Psoas muscle (tissue), 8 donors: ENCODE measurements around the gene OCRL. TPM values are rescaled to one million over a fixed set of nuclear protein-coding genes. Genes with fewer than 3 reads are reported as not detected.

Source experiments
- ATAC-seq, 4 donors: fragments of 200-7000 bp; cut with Tn5 transposase; one replicate each; pipeline ENCODE4 v1.9.1; 2020; ENCODE audit warnings: moderate library complexity in 3 of 4, mild to moderate bottlenecking in 2 of 4
- DNase-seq, 2 donors: peaks; one replicate each; pipeline ENCODE4 v3.0.0-alpha.2; 2020
- H3K27ac ChIP-seq: fragments of 200-600 bp; one replicate; pipeline ENCODE4 v1.8.0; 2022
- H3K27me3 ChIP-seq, 3 donors: fragments of 200-600 bp in 1 of 3; one replicate each; pipeline versions ENCODE4 v1.6.1 to v1.8.0; 2013 to 2022; ENCODE audit warnings: low read length in 2 of 3, mild to moderate bottlenecking in 2 of 3, moderate library complexity in 1 of 3; ENCODE audit not compliant: insufficient read depth in 3 of 3
- H3K36me3 ChIP-seq, 2 donors: fragments of 200-600 bp in 1 of 2; one replicate each; pipeline versions ENCODE4 v1.6.1 to v1.8.0; 2013 to 2022; ENCODE audit warnings: low read depth in 1 of 2, mild to moderate bottlenecking in 1 of 2, moderate library complexity in 1 of 2; ENCODE audit not compliant: insufficient read depth in 1 of 2
- H3K4me1 ChIP-seq: fragments of 200-600 bp; one replicate; pipeline ENCODE4 v1.8.0; 2022
- H3K4me3 ChIP-seq: fragments of 200-600 bp; one replicate; pipeline ENCODE4 v1.8.0; 2022; ENCODE audit warnings: mild to moderate bottlenecking
- H3K9me3 ChIP-seq: fragments of 200-600 bp; one replicate; pipeline ENCODE4 v1.8.0; 2022
- WGBS, 3 donors: extraction: QIAGEN DNeasy Blood & Tissue Kit; methylation state at CpG; one replicate each; pipeline versions ENCODE4 v1.1.6 to v1.1.7; 2013; 5-methylcytosine and 5-hydroxymethylcytosine counted together
- intact Hi-C, 2 donors: fragments of 100-400 bp; cut with DNase I; formaldehyde crosslinking; loops; one replicate each; pipeline versions ENCODE4 v1.11.0 to v1.14.2; 2022
- polyA plus RNA-seq, 3 donors: library from polyadenylated mRNA; stranded (reverse); fragments of 200-250 nt; gene quantifications; one replicate each; pipeline ENCODE4 v1.2.3, GENCODE V29; 2013
- total RNA-seq, 4 donors: library from RNA; stranded (reverse); fragmentation: NEBNext Ultra II Directional in 2 of 4; extraction: Animal tissue kit (Norgen Biotek cat#: 25700) in 2 of 4; gene quantifications; one replicate each; pipeline versions ENCODE4 v1.2.1 to v1.2.4, GENCODE V29; 2021 to 2023
- TF ChIP-seq, protein P1 (sequence below): fragments of 200-600 bp; IDR thresholded peaks from one replicate; pipeline ENCODE4 v1.8.0; 2022; ENCODE audit warnings: antibody characterized with exemption
- donor health status: healthy with polysubstance abuse.
- donor health status: DM: no; HTN: no; CAD: no; lungs with moderate emphysema.
- donor health status: Bipolar disorder and iron deficiency.
- donor health status: healthy.
- donor health status: DM: yes; HTN: yes; CAD: no.
- donor health status: DM: no; HTN: no; CAD: no.
- donor health status: DM: no; HTN: no; CAD: no.
- donor health status: DM: yes; HTN: yes; CAD: no.

Gene OCRL
- total and polyA plus RNA-seq, 7 donors = 5.1 to 14.8 (median 10.5) TPM

DNA sequence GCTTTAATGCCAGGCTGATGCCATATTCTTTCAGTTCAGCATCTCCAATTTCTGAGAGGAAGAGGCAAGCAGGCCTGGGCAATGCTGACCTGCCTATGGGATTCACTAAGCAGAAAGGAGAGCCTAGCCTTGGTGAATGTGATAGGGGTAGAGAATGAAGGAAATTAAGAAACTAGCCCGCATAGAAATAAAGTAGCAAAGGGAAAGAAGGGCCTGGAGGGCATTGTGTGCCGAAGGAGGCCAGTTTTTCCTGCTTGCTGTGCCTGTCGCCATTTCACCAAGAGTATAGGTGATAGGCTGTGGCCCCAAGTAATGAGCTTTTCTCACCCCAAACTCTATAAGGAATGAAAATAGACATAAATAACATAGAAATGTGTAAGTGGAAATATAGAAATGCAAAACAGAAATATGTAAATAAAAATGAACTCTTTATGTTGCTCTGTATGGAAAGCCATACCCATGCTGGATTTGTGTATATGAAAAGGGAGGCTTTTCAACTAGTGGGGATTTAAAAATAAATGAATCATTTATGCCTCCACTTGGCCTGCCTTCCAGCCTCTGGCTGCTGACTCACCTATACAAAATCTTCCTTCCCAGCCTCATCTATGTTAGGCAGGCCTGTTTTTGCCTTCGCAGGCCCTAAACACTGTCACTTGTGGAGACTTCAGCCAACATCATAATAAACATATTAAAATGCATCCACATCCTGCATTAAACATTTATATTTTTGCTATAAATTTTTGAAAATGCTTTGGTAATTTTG lies 5.1 kb upstream of the OCRL start:
- ATAC-seq (no peak), DNase-seq (no peak)
- Histone ChIP-seq H3K9me3 (no peaks in the 10 kb centered on the region), H3K27ac (no peak overlapping the region), H3K4me1 (no peaks in the 10 kb centered on the region), H3K27me3 (no peaks in the 10 kb centered on the region), H3K36me3 (no peaks in the 10 kb centered on the region), H3K4me3 (no peak overlapping the region)
- TF ChIP-seq, protein P1, sequence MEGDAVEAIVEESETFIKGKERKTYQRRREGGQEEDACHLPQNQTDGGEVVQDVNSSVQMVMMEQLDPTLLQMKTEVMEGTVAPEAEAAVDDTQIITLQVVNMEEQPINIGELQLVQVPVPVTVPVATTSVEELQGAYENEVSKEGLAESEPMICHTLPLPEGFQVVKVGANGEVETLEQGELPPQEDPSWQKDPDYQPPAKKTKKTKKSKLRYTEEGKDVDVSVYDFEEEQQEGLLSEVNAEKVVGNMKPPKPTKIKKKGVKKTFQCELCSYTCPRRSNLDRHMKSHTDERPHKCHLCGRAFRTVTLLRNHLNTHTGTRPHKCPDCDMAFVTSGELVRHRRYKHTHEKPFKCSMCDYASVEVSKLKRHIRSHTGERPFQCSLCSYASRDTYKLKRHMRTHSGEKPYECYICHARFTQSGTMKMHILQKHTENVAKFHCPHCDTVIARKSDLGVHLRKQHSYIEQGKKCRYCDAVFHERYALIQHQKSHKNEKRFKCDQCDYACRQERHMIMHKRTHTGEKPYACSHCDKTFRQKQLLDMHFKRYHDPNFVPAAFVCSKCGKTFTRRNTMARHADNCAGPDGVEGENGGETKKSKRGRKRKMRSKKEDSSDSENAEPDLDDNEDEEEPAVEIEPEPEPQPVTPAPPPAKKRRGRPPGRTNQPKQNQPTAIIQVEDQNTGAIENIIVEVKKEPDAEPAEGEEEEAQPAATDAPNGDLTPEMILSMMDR = no peak
- intact Hi-C loops = no loop called here
- 73 to 98% (median 90%) methylated on average over 4 of the region's 4 CpGs for WGBS, 3 donors

DNA sequence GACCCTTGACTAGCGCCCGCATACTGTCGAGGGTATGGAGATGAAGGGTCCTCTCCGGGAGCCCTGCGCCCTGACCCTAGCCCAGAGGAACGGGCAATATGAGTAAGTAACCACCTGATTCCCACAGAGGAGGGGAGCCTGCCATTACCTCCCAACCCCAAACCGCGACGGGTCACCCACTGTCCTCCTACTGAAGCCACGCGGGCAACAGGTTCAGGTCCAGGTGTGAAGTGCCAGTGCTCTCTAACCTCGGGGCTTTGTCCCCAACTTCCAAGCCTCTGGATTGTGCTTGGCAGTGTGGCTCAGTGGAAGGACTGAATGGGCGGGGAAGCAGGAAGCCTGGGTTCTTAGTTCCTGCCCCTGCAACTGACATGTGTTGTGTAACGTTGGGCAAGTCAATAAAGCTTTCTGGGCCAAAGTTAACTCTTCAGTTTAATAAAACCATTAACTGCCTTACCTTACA lies 694 bp downstream of the OCRL start:
- H3K36me3 ChIP-seq = no peaks in the 10 kb centered on the region
- TF ChIP-seq, protein P1 = no peak
- 2 to 29% (median 9%) methylated on average over 5 to 14 of the region's 14 CpGs for WGBS, 3 donors
- no peaks in the 10 kb centered on the region for H3K4me1 ChIP-seq
- peak overlapping the region; percentile 68 for H3K4me3 ChIP-seq
- intact Hi-C loops = no loop called here
- DNase-seq = peak; percentile 15 to 51
- no peaks in the 10 kb centered on the region for H3K27me3 ChIP-seq
- peak overlapping the region; percentile 81 for H3K27ac ChIP-seq
- ATAC-seq = peak; percentile 59 to 68 (median 62)
- H3K9me3 ChIP-seq = no peaks in the 10 kb centered on the region

DNA sequence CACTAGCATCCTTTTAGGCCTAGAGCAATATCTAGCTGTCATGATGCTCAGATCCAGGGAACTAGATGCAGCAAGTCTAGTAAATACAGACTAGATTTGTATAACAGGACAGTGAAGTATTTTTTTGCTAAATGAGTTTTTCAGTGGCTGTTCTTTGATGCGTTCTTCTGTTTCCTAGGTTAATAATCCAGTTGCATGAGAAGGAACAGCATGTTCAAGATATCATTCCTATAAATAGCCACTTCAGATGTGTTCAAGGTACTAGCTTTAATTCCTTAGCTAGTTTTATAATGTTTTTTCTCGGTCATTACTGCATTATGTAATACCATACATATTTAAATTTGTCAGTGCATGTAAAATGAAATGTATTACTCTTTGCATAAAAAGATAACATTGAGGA lies 4.7 kb downstream of the OCRL start:
- H3K36me3 ChIP-seq = peaks cover 0 to 22% of the 10 kb centered on the region in 2 donors
- no peaks in the 10 kb centered on the region for H3K4me1 ChIP-seq
- intact Hi-C loops = no loop called here
- no peak for DNase-seq
- no peaks in the 10 kb centered on the region for H3K9me3 ChIP-seq
- 30 to 54% (median 49%) methylated on average over 2 of the region's 2 CpGs for WGBS, 3 donors
- ATAC-seq = peak in 2 of 4 donors; percentile 34 to 56
- no peak overlapping the region for H3K27ac ChIP-seq
- TF ChIP-seq, protein P1 = no peak
- no peaks in the 10 kb centered on the region for H3K27me3 ChIP-seq
- H3K4me3 ChIP-seq = no peak overlapping the region

DNA sequence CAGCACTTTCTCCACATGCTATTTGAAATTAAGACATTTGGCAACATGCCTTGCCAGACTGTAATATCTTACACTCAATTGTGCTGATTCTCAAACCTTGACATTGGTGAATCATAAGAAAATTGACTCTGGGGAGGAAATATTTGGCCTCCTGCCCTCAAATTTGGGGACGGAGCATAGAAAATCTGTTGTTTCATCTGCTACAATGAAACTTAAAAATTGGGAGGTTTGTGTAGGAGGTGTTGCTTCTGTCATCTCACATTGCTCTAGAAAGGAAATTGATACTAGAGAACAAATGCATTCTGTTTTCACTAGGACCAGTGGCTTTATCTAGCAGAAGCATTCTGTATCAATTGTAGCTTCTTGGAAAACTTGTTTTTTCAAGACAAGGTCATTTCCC lies 5.3 kb downstream of the OCRL start:
- Histone ChIP-seq H3K4me3 (no peak overlapping the region), H3K9me3 (no peaks in the 10 kb centered on the region), H3K4me1 (no peaks in the 10 kb centered on the region), H3K36me3 (peaks cover 0 to 26% of the 10 kb centered on the region in 2 donors), H3K27me3 (no peaks in the 10 kb centered on the region), H3K27ac (no peak overlapping the region)
- intact Hi-C loops = no loop called here
- TF ChIP-seq, protein P1 = no peak
- 38 to 49% (median 47%) methylated on average over 1 of the region's 1 CpG for WGBS, 3 donors
- DNase-seq = no peak
- no peak for ATAC-seq

DNA sequence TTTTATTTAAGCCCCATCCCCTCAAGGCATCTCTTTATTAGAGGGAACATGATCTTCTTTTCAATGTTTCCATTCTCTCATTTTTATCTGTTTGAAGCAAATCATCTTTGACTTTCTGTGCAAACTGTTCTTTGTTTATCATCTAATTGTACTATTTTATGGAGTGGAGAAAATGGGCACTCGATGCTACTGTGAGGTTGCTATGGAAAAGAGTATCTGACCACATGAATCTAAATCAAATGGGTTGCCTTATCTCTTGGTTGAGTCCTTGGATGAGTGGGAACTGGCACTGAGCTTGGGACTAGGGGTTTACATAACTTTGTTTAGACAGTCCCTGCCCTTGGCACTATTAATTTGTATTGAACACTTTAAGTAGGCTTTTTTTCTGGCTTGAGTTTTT lies 9.1 kb downstream of the OCRL start:
- Histone ChIP-seq H3K27me3 (peaks cover 0 to 3% (median 0%) of the 10 kb centered on the region in 3 donors), H3K27ac (no peak overlapping the region), H3K9me3 (no peaks in the 10 kb centered on the region), H3K36me3 (peaks cover 0 to 26% of the 10 kb centered on the region in 2 donors), H3K4me1 (no peaks in the 10 kb centered on the region), H3K4me3 (no peak overlapping the region)
- intact Hi-C loops = no loop called here
- TF ChIP-seq, protein P1 = no peak
- WGBS, 3 donors = 47 to 93% (median 77%) methylated on average over 1 of the region's 1 CpG
- no peak for ATAC-seq
- no peak for DNase-seq
